Bronchial epithelial cell (primary cell): ENCODE results near the gene MAP3K7. TPM values are rescaled to one million over a fixed set of nuclear protein-coding genes. Genes with fewer than 3 reads are reported as not detected.

Experiments
- DNase-seq: peaks from one replicate; pipeline ENCODE4 v3.0.0-alpha.2; 2010; ENCODE audit warnings: low read depth
- FAIRE-seq: peaks from 2 replicates; lab custom pipeline; 2011; peaks lifted over from hg19 to GRCh38; lab: Jason Lieb, UNC
- H3K27me3 ChIP-seq: 2 replicates; pipeline ENCODE4 v1.5.1; 2011; ENCODE audit warnings: low read length; ENCODE audit not compliant: control insufficient read depth, insufficient read depth
- H3K36me3 ChIP-seq: 2 replicates; pipeline ENCODE4 v1.5.1; 2011; ENCODE audit warnings: low read length; ENCODE audit not compliant: control insufficient read depth, insufficient read depth
- H3K4me3 ChIP-seq: 2 replicates; pipeline ENCODE4 v1.5.1; 2011; ENCODE audit warnings: mild to moderate bottlenecking, low read depth, low read length, control low read depth
- CTCF ChIP-seq: IDR thresholded peaks from 2 replicates; pipeline ENCODE4 v1.5.1; 2011; ENCODE audit warnings: mild to moderate bottlenecking, moderate library complexity, low read length, control low read depth, inconsistent platforms; ENCODE audit not compliant: insufficient read depth, severe bottlenecking
- total RNA-seq: library from RNA; depleted of rRNA; stranded (reverse); fragments of >200 nt; gene quantifications from 2 replicates; pipeline ENCODE4 v1.2.1, GENCODE V29; 2014

MAP3K7 gene
- total RNA-seq, 1 donor from 2014 or later = 27.6 TPM

GRCh38 chr6:90485635-90486277 is 101.1 kb downstream of the MAP3K7 start:
- no peak for FAIRE-seq
- Histone ChIP-seq H3K4me3 (no peak overlapping the region), H3K36me3 (no peaks in the 10 kb centered on the region), H3K27me3 (no peaks in the 10 kb centered on the region)
- TF ChIP-seq CTCF = no peak
- DNase-seq = no peak

GRCh38 chr6:90484903-90485302 is 102.0 kb downstream of the MAP3K7 start:
- DNase-seq = no peak
- no peaks in the 10 kb centered on the region for H3K36me3 ChIP-seq
- H3K27me3 ChIP-seq = no peaks in the 10 kb centered on the region
- no peak for TF ChIP-seq CTCF
- no peak for FAIRE-seq
- H3K4me3 ChIP-seq = no peak overlapping the region

- no peak for FAIRE-seq
- no peak for TF ChIP-seq CTCF
- Histone ChIP-seq H3K36me3 (no peaks in the 10 kb centered on the region), H3K27me3 (no peaks in the 10 kb centered on the region), H3K4me3 (no peak overlapping the region)
- DNase-seq = no peak
Measured at GRCh38 chr6:90484385-90484784, 102.5 kb downstream of the MAP3K7 start.

- Histone ChIP-seq H3K27me3 (no peaks in the 10 kb centered on the region), H3K36me3 (no peaks in the 10 kb centered on the region), H3K4me3 (no peak overlapping the region)
- TF ChIP-seq CTCF = no peak
- FAIRE-seq (no peak), DNase-seq (no peak)
Measured at GRCh38 chr6:90483956-90484355, 102.9 kb downstream of the MAP3K7 start.

GRCh38 chr6:90483116-90483839 is 103.6 kb downstream of the MAP3K7 start:
- Histone ChIP-seq H3K4me3 (no peak overlapping the region), H3K36me3 (no peaks in the 10 kb centered on the region), H3K27me3 (no peaks in the 10 kb centered on the region)
- FAIRE-seq (peak; percentile 18), DNase-seq (peak; percentile 41)
- no peak for TF ChIP-seq CTCF
